DOHH2 (cell line): ENCODE measurements around the gene ESRRA.

ENCODE experiments used
- EZH2phosphoT487 ChIP-seq: fragments of 200-600 bp; sonication (generic); IDR thresholded peaks from 2 replicates; pipeline ENCODE4 v1.6.1; 2017; ENCODE audit warnings: borderline replicate concordance, mild to moderate bottlenecking, antibody characterized with exemption, low read length, moderate library complexity, mixed read lengths
- TF ChIP-seq, protein P1 (sequence below): fragments of 200-600 bp; sonication (generic); IDR thresholded peaks from one replicate; pipeline ENCODE4 v1.5.1; 2014; ENCODE audit warnings: antibody characterized with exemption, mild to moderate bottlenecking, low read depth, low read length; ENCODE audit not compliant: poor library complexity, severe bottlenecking

GRCh38 chr11:64284048-64284961 lies 21.0 kb upstream of the ESRRA start, which contains the start of gene BAD:
- TF ChIP-seq, protein P1, sequence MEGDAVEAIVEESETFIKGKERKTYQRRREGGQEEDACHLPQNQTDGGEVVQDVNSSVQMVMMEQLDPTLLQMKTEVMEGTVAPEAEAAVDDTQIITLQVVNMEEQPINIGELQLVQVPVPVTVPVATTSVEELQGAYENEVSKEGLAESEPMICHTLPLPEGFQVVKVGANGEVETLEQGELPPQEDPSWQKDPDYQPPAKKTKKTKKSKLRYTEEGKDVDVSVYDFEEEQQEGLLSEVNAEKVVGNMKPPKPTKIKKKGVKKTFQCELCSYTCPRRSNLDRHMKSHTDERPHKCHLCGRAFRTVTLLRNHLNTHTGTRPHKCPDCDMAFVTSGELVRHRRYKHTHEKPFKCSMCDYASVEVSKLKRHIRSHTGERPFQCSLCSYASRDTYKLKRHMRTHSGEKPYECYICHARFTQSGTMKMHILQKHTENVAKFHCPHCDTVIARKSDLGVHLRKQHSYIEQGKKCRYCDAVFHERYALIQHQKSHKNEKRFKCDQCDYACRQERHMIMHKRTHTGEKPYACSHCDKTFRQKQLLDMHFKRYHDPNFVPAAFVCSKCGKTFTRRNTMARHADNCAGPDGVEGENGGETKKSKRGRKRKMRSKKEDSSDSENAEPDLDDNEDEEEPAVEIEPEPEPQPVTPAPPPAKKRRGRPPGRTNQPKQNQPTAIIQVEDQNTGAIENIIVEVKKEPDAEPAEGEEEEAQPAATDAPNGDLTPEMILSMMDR = no peak
- TF ChIP-seq EZH2phosphoT487 = no peak
